Activated T-helper 1 cell treated with anti-CD3 and anti-CD28 coated beads, Interleukin-2, amount 50 U/mL, for 16 hours (primary cell): ENCODE data around the gene ACSL1.
"Not testable (repeated sequence)": the region's sequence is repeated elsewhere in the genome, so short reads cannot be mapped to it uniquely, and the experiment has no call there.

ENCODE experiments used
- DNase-seq, 2 donors: peaks; one replicate each; pipeline ENCODE4 v3.0.0-alpha.2; 2020; ENCODE audit warnings: low read depth in 1 of 2, low spot score in 1 of 2

The ACSL1 gene

DNA sequence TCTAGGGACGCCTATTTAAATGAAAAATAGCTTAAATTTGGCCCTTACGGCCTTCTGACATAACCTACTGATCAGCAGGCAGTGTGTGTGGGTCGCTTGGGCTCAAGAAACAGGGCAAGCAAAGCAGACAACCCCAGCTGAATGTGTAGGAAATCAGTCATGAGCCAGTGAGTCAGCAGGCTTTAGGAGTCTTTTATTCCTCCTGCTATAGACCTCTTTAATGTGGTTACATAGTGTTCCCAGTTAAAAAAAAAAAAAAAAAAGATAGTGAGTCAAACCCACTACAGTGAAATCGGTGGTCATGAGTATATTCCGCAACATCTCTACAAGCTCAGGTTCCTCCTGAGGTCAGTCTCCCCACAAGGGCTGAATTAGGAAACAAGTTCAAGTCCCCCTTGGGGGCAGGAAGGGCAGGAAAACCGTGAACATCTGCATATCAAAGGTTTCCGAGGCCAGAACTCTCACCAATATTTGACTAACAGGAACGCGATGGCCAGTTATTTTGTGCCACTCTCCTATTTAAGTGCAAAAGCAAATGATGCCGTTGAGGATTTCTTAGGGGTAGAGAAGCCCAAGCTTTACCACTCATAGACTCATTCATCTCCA, 32.7 kb downstream of the ACSL1 start:
- DNase-seq: peak in 1 of 2 donors; percentile 22

DNA sequence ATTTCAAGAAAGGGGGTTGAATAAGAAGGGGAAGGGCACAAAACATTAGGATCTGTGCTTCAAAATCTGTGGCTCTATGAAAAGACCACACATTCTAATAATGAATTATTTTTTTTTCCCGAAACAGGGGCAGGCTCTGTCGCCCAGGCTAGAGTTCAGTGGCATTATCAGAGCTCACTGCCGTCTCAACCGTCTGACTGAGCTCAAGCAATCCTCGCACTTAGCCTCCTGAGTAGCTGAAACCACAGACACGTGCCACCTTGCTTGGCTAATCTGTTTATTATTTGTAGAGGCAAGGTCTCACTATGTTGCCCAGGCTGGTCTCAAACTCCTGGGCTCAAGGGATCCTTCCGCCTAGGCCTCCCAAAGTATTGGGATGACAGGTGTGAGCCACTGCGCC, 33.4 kb downstream of the ACSL1 start:
- DNase-seq: no peak

DNA sequence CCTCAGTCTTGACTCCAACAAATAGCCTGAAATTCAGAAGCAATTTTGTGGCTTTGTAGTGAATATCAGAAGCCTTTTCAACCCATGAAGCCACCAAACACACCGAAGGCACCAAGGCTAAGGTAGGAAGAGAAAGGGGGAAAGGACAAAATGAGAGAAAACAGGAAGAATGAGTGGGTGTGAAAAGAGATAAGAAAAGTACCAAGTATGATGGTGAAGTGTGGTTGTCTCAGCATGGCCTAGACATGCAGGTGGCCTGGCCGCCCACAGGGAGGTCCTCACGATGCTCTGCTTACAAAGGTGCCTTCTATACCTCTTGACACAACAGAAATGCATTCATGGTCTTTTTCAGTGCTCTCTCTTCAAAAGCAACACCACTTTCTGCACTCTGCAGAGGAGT, 34.9 kb downstream of the ACSL1 start:
- no peak for DNase-seq

DNA sequence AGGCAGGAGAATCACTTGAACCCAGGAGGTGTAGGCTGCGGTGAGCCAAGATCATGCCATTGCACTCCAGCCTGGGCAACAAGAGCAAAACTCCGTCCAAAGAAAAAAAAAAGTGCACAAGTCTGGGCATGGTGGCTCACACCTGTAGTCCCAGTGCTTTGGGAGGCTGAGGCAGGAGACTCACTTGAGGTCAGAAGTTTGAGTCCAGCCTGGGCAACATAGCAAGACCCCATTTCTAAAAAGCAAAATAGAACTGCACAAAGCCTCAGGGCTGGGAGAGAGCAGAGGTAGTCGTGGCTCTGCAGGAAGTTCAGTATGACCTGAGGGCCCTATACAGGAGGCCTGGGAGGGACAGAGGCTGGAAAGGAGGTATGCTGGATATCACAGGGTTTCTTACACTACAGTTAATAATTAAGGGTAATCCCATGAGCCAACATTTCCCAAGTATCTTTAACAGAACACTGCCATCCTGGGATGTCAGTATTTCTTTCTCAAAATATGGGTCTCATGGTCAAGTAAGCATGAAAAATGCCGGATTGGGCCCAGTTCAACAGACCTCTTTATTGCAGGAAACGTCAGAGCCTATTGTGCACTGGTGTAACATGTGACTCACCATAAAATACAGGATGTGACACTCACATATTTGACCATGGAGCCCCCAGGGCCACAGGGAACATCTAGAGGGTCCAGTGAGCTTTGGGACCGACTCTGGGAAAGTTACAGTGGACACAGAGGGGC, 37.8 kb downstream of the ACSL1 start:
- DNase-seq: no peak

DNA sequence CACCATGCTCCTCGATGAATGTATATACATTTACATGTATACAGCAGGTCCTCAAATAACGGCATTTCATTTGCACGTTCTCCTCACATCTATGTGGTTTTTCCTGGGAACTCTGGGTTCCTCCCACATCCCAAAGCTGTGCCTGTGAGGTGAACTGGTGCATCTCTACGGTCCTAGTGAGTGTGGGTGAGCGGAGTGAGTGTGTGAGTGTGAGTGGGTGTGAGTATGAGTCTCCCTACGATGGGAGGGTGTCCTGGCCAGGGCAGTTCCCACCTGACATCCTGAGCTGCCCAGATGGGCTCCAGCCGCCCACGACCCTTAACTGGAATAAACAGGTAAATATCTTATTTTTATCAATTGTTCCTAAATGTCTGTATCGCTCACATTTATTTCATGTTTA, 40.0 kb downstream of the ACSL1 start:
- no peak for DNase-seq

DNA sequence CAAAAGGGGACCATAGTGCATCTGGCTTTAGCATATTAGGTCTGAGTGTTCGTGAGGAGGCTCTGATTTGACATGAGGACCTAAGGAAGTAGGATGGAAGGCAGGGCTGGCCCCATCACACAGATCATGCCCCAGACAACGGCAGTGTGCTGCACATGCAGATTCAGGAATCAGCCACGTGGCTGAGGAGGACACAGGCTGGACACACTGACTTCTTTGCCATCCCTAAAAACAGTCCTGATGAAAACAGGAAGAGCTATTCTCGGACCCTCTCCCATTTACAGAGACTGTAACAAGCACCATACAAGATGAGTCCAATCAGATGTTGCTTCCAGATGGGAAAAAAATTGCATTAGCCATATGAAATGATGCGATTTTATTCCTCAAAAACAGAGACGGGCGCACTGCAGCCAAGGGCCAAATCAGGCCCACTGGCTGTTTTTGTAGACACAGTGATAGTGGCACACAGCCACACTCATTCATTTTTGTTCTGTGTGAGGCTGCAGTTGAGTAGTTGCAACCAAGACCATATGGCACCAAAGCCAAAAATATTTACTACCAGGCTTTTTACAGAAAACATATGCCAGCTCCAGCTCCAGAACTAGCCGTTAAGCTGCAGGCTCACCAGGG, 41.0 kb downstream of the ACSL1 start:
- no peak for DNase-seq

DNA sequence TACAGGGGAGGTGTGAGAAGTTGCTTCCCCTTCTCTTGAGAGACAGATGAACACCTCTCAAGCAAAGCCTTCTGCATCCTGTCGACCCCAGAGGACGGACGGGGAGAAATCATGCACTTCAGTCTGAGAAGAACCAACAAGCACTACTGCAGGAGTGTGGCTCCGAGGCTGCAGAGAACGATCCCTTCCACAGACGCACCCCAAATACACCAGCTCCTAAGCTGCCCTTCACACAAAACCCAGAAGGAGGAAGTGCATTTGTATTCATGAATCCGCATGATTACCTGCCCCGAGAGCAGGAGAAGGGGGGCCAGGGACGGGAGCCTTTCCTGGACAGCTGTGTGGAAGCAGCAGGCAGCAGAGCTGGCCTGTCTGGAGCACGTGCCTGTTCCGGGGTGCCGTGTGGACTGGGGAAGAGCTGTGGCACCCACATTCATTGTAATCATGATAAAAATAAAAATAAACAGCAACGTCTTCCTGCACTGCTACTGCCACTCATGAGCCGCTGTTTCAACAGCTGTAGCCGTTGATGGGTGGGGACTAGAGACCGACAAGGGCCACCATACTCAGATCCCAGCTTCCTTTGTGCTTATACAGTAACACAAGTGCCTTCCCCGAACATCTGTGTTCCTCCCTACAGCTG, 42.9 kb downstream of the ACSL1 start:
- DNase-seq: no peak

DNA sequence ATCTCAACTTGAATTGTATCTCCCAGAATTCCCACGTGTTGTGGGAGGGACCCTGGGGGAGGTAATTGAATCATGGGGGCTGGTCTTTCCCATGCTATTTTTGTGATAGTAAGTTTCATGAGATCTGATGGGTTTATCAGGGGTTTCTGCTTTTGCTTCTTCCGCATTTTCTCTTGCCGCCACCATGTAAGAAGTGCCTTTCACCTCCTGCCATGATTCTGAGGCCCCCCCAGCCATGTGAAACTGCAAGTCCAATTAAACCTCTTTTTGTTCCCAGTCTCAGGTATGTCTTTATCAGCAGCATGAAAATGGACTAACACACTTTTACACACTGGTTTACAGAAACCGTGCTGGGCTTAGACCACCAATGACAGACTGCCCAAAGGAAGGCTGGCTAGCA, 46.6 kb downstream of the ACSL1 start:
- not testable (repeated sequence) for DNase-seq

DNA sequence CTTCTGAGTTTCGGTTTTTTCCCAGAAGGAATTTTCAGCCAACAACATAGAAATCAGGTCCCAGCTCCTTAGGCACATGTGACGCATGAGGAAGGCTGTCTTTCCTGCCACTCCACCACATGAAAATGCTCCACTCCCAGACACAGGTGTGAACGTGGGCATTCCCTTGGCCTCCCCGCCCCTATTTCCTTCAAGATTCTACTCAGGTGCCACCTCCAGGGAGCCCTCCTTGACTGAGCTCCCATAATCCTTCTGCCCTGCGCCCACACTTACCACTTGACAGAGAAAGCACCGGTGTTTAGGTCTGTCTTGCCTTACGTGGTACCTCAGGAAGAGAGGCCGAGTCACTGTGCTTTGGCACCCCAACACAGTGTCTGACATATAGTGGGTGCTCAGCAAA, 47.4 kb downstream of the ACSL1 start:
- no peak for DNase-seq

DNA sequence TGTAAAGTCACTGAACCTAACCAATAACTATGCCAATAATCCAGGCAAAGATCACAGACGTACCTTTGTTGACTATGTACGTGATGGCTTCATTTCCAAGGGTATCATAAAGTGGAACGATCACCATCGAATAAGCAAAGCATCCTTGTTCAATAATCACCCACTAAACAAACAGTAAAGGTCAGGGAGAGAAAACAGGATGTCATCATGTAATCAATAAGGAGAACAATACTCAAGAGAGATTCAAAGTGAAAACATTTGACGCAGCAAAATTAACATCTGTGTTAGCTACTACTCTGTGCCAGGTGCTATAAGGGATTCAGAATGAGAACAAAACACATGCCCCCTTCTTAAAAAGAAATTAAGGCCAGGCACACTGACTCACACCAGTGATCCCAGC, 48.9 kb downstream of the ACSL1 start:
- no peak for DNase-seq

DNA sequence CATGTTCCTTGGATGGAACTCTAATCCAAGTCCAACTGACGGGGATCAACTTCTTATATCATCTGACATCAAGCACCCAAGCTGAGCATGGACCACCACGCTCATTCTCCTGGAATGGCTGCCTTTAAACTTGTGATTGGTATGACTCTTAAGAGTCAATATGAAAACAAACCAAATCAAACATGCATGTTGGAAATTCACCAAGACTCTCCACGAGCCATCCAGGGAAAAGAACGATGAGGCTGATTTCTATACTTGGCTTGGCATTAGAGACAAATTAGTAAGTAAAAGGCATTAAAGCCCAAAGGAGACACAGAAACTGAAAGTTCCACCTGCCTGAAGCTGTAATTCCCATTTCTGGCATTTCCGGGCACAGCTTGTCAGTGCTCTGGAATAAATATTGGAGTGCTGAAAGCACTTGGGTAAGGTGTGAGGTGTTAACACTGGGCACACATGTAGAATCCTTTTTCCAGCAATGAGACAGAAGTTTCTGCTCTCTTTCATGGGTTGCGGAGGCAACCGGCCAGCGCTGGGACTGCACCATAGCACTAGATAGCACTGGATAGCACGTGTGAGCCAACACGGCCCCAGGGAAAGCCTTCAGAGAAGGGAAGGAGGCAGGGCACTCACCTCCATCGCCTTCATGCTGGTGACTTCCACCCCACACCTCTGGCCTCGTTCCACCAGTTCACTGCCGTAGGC, 49.8 kb downstream of the ACSL1 start:
- no peak for DNase-seq

DNA sequence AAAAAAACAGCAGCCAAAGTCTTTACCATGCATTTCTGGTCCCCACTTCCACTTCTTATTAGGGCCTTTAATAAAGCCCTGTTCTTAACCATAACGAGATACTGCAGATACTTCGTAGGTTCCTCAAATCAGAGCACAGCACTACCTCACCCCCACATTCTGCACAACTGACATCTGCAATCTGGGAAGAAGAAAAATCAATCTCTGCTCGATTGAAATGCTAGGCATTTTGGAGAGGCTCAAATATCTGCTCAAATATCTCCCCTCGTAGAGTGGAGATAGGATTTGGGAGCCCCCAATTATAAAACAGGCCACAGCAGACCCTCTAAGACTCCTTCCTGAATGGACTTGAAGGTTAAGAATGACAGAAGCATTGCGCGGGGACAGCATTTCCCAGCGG, 51.6 kb downstream of the ACSL1 start:
- no peak for DNase-seq

DNA sequence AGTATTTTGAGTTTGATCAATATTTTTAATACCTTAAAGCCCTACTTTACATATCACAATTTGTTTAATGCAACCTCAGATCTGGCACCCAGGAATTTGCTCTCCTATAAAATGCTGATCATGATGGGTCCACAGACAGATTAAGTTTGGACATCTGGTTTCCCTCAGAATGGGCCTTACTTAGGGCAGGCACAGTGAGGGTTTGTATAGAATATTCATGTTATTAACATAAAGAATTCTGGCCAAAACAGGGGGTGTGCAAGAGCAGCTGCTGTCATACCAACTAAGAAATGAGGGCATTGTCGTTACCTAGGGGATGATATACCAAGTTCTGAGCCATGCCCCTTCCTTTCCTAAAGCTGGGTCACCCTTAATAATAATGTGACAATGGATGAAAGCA, 54.4 kb downstream of the ACSL1 start:
- DNase-seq: no peak

DNA sequence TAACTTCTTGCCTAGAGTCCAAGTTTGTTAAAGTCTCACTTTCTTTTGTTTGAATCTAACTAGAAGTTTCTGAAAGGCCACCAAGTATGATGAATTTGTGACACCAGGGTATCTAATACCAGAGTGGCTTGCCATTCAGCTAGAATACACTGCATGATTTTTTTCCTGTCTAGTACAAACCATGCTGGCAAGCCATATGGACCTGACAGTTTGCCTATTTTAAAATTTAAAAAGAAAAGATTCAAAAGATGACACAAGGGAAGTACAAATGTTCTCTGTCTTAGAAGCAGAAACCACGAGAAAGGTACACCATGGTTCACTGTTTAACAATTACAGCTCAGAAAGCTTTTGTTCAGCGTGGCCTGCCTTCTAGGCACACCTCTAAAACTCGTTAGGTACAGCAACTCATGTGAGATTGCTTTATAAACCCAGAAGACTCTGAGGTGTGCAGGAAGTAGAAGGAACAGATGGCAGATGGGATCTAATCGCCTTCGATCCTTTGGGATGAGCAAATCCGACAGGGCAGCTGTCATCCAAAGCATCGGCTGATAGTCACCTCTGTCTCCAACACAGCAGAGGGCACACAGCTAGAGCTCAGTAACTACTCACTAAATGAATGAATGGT, 56.5 kb downstream of the ACSL1 start:
- DNase-seq: no peak

DNA sequence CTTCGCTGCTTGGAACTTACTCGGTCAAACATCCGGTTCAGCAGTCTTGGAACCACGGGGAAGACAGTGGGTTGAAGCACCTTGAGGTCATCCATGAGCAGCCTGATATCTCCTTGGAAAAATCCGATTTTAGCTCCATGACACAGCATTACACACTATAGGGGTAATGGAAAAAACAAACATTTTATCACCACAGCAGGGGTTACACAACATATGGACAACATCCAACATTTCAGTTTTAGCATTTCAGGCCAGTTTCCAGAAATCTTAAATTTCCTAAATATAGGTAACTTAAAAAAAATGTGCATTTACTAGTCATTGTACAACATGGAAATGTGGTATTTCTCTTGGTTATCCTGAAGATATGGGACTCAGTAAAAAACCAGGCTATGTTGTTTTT, 57.5 kb downstream of the ACSL1 start:
- no peak for DNase-seq

DNA sequence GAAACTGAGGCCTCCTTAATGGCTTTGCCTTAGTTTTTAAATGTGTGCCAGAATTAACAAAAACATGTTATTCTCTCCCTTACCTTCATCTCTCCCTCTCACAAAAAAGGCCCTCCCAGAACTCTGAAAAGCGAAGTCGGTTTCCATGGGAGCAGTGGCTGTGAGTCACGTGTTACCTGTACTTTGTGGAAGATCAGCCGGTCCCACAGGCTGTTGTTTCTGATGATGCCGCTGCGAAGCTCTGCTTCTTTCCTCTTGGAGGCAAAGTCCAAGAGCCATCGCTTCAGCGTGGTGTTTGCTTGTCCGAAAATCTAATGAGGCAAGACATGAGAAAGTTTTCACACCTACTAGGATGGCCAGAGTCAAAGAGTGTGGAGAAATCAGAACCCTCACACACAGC, 59.3 kb downstream of the ACSL1 start:
- no peak for DNase-seq

DNA sequence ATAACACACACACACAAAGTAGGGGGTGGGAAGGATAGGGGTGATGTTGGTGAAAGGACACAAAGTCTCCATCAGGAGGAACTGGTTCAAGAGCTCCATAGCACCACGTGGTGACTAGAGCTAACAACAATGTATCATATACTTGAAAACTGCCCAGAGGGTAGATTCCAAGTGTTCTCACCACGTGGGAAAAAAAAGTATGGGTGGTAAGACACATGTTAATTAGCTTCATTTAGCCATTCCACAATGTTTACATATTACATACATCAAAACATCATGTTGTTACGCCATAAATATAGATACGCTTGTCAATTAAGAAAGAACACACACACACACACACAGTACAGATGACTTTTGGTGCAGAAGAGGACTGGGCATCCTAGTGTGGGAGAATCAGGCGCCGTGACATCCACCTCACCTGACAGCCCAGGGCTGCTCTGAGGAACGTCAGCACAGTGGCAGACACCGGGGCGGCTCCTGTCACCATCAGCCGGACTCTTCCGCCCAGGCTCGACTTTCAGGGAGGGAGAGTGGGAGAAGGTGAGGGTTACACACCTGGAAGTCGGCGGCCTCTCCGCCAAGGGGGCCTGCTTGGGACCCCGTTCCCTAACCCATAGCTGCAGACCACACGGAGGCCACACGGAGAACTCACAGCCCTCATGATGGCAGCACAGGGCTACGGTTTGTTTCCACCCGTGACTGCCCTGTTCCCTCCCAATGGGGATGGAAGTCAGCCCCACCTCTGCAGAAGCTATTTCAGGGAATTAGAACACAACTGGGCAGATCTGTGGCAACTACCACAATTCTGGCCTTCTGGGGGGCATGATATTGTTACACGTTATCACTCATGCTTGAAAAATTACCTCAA, 60.1 kb downstream of the ACSL1 start:
- DNase-seq: no peak

DNA sequence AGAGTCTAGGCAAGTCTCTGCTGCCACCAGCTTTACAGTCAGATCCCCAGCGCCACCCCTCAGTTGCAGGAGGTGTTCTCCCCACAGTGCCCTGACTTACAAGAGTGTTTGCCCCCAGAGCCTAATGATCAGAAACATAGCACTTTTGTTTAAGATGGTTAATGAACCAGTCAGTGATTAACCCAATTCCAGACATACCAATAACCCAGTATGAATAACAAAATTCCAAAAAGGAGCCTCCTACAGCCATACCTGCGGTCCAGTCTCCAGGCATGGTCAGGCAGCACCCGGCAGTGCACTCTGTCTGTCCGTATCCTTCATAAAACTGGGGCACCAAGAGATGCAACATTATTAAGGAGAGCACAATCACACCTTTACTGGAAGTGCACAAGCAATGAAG, 61.2 kb downstream of the ACSL1 start:
- no peak for DNase-seq

DNA sequence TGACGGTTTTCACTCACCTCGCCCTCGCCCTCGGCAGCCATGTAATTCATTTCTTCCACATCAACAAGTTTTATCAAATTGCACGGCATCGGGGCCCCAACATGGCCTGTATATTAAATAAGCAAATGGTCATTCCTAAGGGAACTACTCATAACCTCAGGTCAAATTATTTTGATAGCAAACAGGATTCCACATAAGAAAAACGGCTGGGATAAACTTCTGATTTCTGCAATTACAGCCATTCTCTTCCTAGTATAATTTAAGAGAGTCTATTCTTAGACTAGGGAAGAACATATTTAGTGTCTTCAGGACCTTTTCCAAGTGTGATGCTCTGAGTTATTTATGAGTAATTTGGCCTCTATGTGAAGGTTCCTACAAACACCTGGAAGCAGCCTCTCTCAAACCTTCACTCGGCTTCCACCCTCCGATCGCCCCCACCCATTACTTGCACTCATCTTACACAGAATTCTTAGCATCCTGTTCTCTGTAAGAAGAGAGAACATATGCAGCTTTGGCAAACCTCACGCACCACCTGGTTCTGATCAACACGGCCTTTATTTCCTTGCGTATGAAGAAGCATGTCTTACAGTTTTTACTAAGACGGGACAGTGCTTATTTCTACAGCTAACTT, 62.5 kb downstream of the ACSL1 start:
- no peak for DNase-seq

DNA sequence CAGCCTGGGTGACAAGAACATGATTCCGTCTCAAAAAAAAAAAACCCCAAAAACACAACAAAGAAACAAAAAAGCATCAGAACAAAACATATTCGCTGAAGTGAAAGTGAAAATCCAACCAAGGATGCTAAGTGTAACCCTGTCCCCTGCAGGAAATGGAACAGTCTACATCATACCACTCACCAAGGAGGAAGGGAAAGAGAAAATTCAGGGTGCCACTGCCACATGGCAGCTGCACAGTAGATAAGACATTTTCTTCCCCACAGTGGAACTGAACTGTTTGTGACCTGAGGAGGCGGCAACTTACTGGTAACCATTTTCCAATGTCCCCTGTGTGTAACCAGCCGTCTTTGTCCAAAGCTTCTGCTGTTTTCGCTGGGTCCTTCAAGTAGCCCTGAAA, 63.7 kb downstream of the ACSL1 start:
- no peak for DNase-seq
